Measurements from ENCODE around the gene MYO9B. TPM values are rescaled to one million over a fixed set of nuclear protein-coding genes. Genes with fewer than 3 reads are reported as not detected.

MYO9B gene
- total RNA-seq, 1 experiment from 2014 or later: 85.4 TPM

- TF ChIP-seq EZH2 (IDR thresholded peaks at IDR 0.05; ENCODE audit: borderline replicate concordance, low read depth, low read length, poor library complexity, severe bottlenecking): no peak
- no peak for TF ChIP-seq CTCF (conservative IDR thresholded peaks at IDR 0.05; ENCODE audit: low read depth, low read length)
- DNase-seq (ENCODE audit: low spot score): peak; percentile 98
- POLR2A ChIA-PET (ENCODE audit: low non-redundant PET): no interaction called here
- CTCF ChIA-PET: interaction anchor here (0.6 kb wide), 1 partner anchor 15 kb away, joined by 3 read pairs; no protein-coding TSS in a partner anchor
- Histone ChIP-seq H3K4me1 (ENCODE audit: insufficient read depth, low read length, poor library complexity, severe bottlenecking) (peaks cover 5% of the 10 kb centered on the region), H3K36me3 (ENCODE audit: insufficient read depth, low read length, poor library complexity, severe bottlenecking) (no peaks in the 10 kb centered on the region), H3K27me3 (replicated peaks; ENCODE audit: insufficient read depth, low read depth, low read length, poor library complexity) (no peaks in the 10 kb centered on the region), H3K27ac (ENCODE audit: low read depth, low read length, poor library complexity, severe bottlenecking) (peak within 1 kb of the TSS; percentile 86), H3K4me3 (ENCODE audit: low read depth, low read length, poor library complexity, severe bottlenecking) (peak within 1 kb of the TSS; percentile 59), H3K9me3 (ENCODE audit: low read depth, low read length, poor library complexity, severe bottlenecking) (no peaks in the 10 kb centered on the region)
- no TSS peak for BruUV-seq (replicated peaks)
- intact Hi-C loops (cut with micrococcal nuclease; ENCODE audit: unreplicated experiment): no loop called here
Measured at GRCh38 chr19:17226002-17226933, 150.7 kb downstream of the MYO9B start, which contains the start of gene OCEL1. TSS of gene OCEL1 (plus strand) at chr19:17226226. CDS start at chr19:17226248, 22 bp downstream.

- H3K4me3 ChIP-seq (ENCODE audit: low read depth, low read length, poor library complexity, severe bottlenecking): no peak overlapping the region
Measured at GRCh38 chr19:17227798-17228367, 152.3 kb downstream of the MYO9B start.

More at GRCh38 chr19:17227798-17228367, 152.3 kb downstream of the MYO9B start:
- no peak for TF ChIP-seq EZH2 (IDR thresholded peaks at IDR 0.05; ENCODE audit: borderline replicate concordance, low read depth, low read length, poor library complexity, severe bottlenecking)
- no peak for TF ChIP-seq CTCF (conservative IDR thresholded peaks at IDR 0.05; ENCODE audit: low read depth, low read length)
- intact Hi-C loops (cut with micrococcal nuclease; ENCODE audit: unreplicated experiment): no loop called here
- BruUV-seq (replicated peaks): no TSS peak
- Histone ChIP-seq H3K36me3 (ENCODE audit: insufficient read depth, low read length, poor library complexity, severe bottlenecking) (peaks cover 15% of the 10 kb centered on the region), H3K27ac (ENCODE audit: low read depth, low read length, poor library complexity, severe bottlenecking) (no peak overlapping the region), H3K4me1 (ENCODE audit: insufficient read depth, low read length, poor library complexity, severe bottlenecking) (peaks cover 5% of the 10 kb centered on the region), H3K9me3 (ENCODE audit: low read depth, low read length, poor library complexity, severe bottlenecking) (no peaks in the 10 kb centered on the region), H3K27me3 (replicated peaks; ENCODE audit: insufficient read depth, low read depth, low read length, poor library complexity) (no peaks in the 10 kb centered on the region)
- no peak for DNase-seq (ENCODE audit: low spot score)
- CTCF ChIA-PET: no interaction called here
- POLR2A ChIA-PET (ENCODE audit: low non-redundant PET): interaction anchor here (0.7 kb wide), 1 partner anchor 173 kb away, joined by 5 read pairs; no protein-coding TSS in a partner anchor

Data from A673 (cell line).